Uterus (tissue), 4 donors: Measurements from ENCODE around the gene PSPN. TPM values are rescaled to one million over a fixed set of nuclear protein-coding genes. Genes with fewer than 3 reads are reported as not detected.

Experiments
- DNase-seq, 2 donors: peaks; one replicate each; pipeline ENCODE4 v3.0.0-alpha.2; 2019 to 2020
- H3K27ac ChIP-seq, 2 donors: fragments of 200-600 bp; sonication (generic); 1 replicate in 1 of 2; 2 replicates in 1 of 2; pipeline ENCODE4 v1.5.1; 2016 to 2018
- H3K27me3 ChIP-seq, 2 donors: fragments of 200-600 bp; sonication (generic); one replicate each; pipeline ENCODE4 v1.5.1; 2018 to 2019; ENCODE audit warnings: control low read depth in 1 of 2
- H3K36me3 ChIP-seq, 2 donors: fragments of 200-600 bp; sonication (generic); one replicate each; pipeline ENCODE4 v1.5.1; 2019; ENCODE audit warnings: control low read depth in 1 of 2
- H3K4me1 ChIP-seq, 2 donors: fragments of 200-600 bp; sonication (generic); one replicate each; pipeline ENCODE4 v1.5.1; 2018 to 2019; ENCODE audit warnings: control low read depth in 1 of 2
- H3K4me3 ChIP-seq, 2 donors: fragments of 200-600 bp; sonication (generic); 1 replicate in 1 of 2; 2 replicates in 1 of 2; pipeline ENCODE4 v1.5.1; 2018 to 2019; ENCODE audit warnings: mild to moderate bottlenecking in 1 of 2
- H3K9me3 ChIP-seq, 2 donors: fragments of 200-600 bp; sonication (generic); one replicate each; pipeline ENCODE4 v1.5.1; 2019; ENCODE audit warnings: control low read depth in 1 of 2
- POLR2A ChIP-seq, 2 donors: fragments of 450-650 bp; IDR thresholded peaks; one replicate each; pipeline ENCODE4 v1.6.1; 2016; ENCODE audit warnings: antibody characterized with exemption in 2 of 2, mild to moderate bottlenecking in 1 of 2, moderate library complexity in 1 of 2
- intact Hi-C: fragments of 100-400 bp; cut with DNase I; formaldehyde crosslinking; loops from one replicate; pipeline ENCODE4 v1.15.1; 2023; ENCODE audit warnings: low total_unique reads
- total RNA-seq, 4 donors: library from RNA; depleted of rRNA in 3 of 4; stranded (reverse); fragments of >200 nt in 3 of 4; gene quantifications; one replicate each; pipeline versions ENCODE4 v1.1.0 to v1.2.4, GENCODE V29; 2014 to 2023
- TF ChIP-seq, protein P1 (sequence below), 4 experiments: fragments of 200-600 bp in 2 of 4; fragments of 450-650 bp in 2 of 4; sonication (generic) in 2 of 4; IDR thresholded peaks; one replicate each; pipeline ENCODE4 v1.5.1; 2016 to 2019; ENCODE audit warnings: antibody characterized with exemption in 4 of 4, mild to moderate bottlenecking in 2 of 4, moderate library complexity in 1 of 4
- donor health status: DM: yes; HTN: yes; CAD: no.

The PSPN gene
- total RNA-seq, 4 donors from 2014 or later, result 0.26 to 2.2 (median 1.8) TPM; not detected in 1

DNA sequence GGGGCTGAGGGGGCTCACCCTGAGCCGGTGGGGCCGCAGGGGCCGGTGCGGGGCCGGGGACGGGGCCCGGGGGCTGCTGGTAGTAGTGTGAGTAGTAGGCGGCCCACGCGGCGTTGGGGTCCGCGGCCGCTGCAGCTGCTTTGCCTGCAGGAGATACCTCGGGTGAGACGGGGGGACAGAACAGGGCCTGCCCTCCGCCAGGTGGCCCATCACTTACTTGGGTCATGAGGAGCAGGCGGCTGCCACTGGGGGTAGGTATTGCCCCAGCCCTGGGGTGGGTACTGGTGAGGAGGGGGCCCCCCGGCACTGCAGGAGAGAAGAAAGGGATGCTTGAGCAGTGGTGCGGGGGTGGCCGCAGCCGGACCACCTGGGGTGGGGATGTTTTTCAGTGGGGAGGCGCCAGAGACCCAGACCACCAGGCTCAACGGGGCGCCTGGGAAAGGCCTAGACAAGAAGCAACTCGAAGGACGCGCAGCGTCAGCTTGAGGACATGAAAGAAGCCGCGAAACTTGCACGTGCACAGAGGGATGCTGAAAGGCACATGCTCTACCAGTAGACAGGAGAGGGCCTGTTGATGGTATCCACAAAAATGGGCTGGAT is 40.0 kb upstream of the PSPN start:
- Histone ChIP-seq H3K4me1 (peaks cover 4 to 5% of the 10 kb centered on the region in 2 donors), H3K9me3 (no peaks in the 10 kb centered on the region), H3K4me3 (no peak overlapping the region), H3K27me3 (no peaks in the 10 kb centered on the region), H3K27ac (peak overlapping the region in 1 of 2 donors; percentile 83), H3K36me3 (no peaks in the 10 kb centered on the region)
- DNase-seq, result no peak
- intact Hi-C loops, result no loop called here
- TF ChIP-seq POLR2A (IDR thresholded peaks at IDR 0.05), result no peak
- TF ChIP-seq, protein P1, sequence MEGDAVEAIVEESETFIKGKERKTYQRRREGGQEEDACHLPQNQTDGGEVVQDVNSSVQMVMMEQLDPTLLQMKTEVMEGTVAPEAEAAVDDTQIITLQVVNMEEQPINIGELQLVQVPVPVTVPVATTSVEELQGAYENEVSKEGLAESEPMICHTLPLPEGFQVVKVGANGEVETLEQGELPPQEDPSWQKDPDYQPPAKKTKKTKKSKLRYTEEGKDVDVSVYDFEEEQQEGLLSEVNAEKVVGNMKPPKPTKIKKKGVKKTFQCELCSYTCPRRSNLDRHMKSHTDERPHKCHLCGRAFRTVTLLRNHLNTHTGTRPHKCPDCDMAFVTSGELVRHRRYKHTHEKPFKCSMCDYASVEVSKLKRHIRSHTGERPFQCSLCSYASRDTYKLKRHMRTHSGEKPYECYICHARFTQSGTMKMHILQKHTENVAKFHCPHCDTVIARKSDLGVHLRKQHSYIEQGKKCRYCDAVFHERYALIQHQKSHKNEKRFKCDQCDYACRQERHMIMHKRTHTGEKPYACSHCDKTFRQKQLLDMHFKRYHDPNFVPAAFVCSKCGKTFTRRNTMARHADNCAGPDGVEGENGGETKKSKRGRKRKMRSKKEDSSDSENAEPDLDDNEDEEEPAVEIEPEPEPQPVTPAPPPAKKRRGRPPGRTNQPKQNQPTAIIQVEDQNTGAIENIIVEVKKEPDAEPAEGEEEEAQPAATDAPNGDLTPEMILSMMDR (IDR thresholded peaks at IDR 0.05), result no peak

DNA sequence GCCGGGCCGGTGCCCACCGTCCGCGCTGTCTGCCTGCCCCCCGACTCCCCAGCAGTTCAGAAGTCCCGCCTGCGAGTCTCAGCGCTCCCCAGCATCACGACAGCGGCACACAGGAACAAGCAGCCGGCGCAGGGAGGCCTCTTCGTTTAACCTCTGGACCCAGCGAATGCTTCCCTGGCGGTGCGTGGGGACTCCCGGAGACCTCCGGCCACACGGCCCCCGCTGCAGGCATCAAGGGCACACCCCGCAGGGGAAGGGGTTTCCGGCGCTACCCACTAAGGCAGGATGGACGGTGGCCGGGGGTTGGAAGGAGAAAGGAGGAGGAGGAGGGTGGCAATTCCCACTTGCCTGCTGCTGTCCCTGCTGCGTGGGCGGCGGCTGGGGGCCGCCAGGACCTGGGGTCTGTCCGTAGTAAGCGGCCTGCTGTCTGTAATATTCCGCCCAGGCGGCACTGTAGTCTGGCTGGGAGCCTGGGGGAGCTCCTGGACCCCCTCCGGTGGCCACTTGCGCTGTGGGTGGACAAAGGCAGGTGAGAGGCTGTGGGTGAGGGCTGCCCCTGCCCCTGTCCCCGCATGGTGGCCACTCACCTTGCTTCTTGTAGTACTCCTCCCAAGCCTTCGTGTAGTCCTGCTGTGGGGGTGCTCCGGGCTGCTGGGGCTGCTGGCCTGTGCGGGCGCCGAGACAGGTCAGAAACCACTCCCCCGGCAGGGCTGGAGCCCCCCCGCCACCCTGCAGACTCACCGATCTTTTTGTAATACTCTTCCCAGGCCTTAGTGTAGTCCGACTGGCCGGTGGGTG is 39.3 kb upstream of the PSPN start:
- Histone ChIP-seq H3K4me3 (no peak overlapping the region), H3K36me3 (no peaks in the 10 kb centered on the region)

DNA sequence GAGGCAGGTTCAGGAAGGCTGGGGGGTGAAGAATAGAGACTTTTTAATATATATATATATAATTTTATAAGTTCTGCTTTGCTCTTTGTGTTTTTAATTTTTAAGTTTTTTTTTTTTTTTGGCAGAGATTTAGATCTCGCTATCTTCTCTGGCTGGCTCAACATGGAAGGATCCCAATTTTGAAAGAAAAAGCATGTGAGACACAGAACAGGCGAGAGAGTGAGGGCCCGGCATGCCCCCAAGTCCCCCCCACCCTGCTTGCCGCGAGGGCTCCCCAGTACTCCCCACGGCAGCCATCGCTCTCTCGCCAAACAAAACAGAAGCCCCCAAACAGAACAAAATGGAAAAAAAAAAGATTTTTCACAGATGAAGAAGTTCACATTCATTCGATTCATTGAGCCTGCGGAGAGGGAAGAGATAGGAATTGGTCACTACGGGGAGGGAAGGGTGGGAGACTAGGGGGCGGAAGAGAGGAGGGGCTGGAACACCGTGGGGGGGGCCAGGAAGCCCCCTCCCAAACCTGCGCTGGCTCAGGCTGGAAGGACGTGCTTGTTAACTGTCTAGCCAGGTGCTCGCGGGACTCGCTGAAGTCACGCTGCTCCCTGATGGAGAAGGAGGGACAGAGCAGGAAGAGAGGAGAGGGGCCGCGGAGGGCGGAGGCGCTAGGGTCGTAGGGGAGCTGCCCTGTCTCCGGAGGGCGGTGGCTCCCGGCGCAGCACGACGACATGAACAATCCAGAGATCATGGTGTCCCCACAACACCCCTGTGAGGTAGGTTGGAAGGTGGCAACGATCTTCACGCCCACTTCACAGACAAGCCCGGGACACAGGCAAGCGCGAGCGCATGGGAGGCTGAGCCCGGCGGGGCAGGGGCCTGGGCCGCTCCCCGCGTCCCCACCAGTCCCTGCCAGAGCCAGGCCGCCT is 38.2 kb upstream of the PSPN start:
- intact Hi-C loops, result no loop called here
- DNase-seq, result no peak
- Histone ChIP-seq H3K36me3 (no peaks in the 10 kb centered on the region), H3K4me1 (peaks cover 4 to 5% of the 10 kb centered on the region in 2 donors), H3K9me3 (no peaks in the 10 kb centered on the region), H3K4me3 (no peak overlapping the region), H3K27me3 (no peaks in the 10 kb centered on the region), H3K27ac (peak overlapping the region; percentile 83 to 86)
- TF ChIP-seq, protein P1 (IDR thresholded peaks at IDR 0.05), result peak in 1 of 4 experiments; percentile 4
- TF ChIP-seq POLR2A (IDR thresholded peaks at IDR 0.05), result no peak

More for the DNA sequence above, 39.3 kb upstream of the PSPN start:
- intact Hi-C loops, result no loop called here
- Histone ChIP-seq H3K9me3 (no peaks in the 10 kb centered on the region), H3K27ac (peak overlapping the region; percentile 83 to 86), H3K4me1 (peaks cover 4 to 5% of the 10 kb centered on the region in 2 donors), H3K27me3 (no peaks in the 10 kb centered on the region)
- TF ChIP-seq, protein P1 (IDR thresholded peaks at IDR 0.05), result no peak
- no peak for TF ChIP-seq POLR2A (IDR thresholded peaks at IDR 0.05)
- DNase-seq, result no peak

DNA sequence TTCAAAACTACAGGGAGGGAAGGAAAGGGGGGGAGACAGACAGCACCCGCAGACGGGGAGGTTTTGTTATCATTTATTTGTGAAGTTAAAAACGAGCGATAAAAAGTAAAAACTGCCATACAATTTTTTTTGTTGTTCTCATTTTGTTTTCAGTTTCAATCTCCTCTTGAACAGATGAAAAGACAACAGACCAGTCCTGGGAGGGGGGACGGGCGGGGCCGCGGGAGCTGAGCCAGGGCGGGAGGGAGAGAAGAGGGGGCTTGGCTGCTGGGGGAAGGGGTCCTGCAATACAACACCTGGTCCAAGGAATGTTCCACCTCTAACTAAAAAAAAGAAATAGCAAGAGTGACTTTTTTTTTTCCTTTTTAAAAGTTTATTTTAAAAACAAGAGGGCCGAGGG is 37.6 kb upstream of the PSPN start:
- Histone ChIP-seq H3K27me3 (no peaks in the 10 kb centered on the region), H3K27ac (peak overlapping the region; percentile 83 to 86), H3K36me3 (no peaks in the 10 kb centered on the region), H3K4me1 (peaks cover 4 to 5% of the 10 kb centered on the region in 2 donors), H3K4me3 (no peak overlapping the region), H3K9me3 (no peaks in the 10 kb centered on the region)
- TF ChIP-seq, protein P1 (IDR thresholded peaks at IDR 0.05), result no peak
- no peak for TF ChIP-seq POLR2A (IDR thresholded peaks at IDR 0.05)
- intact Hi-C loops, result no loop called here
- no peak for DNase-seq
